ENCODE data around the gene NSUN4.
"Not testable (repeated sequence)": the region's sequence is repeated elsewhere in the genome, so short reads cannot be mapped to it uniquely, and the experiment has no call there.

Gene NSUN4

DNA sequence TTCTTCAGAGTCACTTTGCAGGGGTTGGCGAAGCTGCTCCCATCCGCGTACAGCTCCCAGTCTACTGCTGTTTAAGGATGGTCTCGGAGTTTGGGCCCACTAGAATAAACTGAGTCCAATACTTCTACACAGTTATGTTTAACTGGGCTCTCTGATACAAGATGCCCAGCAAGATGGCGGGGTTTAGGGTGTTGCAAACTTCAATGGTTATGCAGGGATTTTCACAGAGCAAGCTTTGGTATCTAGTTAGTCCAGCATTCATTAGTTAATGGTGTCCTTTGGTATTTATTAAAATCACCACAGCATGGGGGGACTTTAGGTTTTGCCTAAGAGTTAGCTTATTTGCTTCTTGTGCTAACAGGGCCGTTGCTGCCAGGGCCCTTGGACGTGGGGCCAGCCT is 12.4 kb upstream of the NSUN4 start:
- DNase-seq: not testable (repeated sequence)

- not testable (repeated sequence) for DNase-seq
Measured at GRCh38 chr1:46329807-46330206, 10.8 kb upstream of the NSUN4 start.

GRCh38 chr1:46330381-46330780 is 10.2 kb upstream of the NSUN4 start:
- not testable (repeated sequence) for DNase-seq

- not testable (repeated sequence) for DNase-seq
Measured at GRCh38 chr1:46331786-46332540, 8.6 kb upstream of the NSUN4 start.

DNA sequence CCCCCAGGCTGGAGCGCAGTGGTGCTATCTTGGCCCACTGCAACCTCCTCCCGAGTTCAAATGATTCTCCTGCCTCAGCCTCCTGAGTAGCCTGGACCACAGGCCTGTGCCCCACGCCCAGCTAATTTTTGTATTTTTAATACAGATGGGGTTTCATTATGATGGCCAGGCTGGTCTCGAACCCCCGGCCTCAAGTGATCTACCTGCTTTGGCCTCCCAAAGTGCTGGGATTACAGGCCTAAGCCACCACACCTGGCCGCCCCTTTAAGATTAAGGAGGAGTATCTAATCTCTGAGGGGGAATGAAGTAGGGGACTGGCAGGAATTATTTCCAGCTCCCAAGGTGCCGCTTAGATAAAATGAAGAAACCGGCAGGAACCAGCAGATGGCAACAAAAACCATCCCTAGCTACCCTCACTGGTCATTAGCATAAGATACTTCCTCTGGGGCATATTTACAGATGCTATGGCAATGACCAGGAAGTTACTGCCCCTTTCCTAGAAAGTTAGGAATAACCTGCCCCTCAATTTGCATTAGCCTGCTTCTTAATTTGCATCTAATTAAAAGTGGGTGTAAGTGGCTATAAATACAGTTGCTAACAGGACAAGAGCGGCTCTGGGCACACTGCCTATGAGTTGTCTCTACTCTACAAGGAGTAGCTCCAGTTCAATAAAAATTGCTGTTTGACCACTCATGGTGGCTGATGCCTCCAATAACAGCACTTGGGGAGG is 7.1 kb upstream of the NSUN4 start:
- DNase-seq: no peak

GRCh38 chr1:46334030-46334384 is 6.6 kb upstream of the NSUN4 start:
- DNase-seq: no peak

DNA sequence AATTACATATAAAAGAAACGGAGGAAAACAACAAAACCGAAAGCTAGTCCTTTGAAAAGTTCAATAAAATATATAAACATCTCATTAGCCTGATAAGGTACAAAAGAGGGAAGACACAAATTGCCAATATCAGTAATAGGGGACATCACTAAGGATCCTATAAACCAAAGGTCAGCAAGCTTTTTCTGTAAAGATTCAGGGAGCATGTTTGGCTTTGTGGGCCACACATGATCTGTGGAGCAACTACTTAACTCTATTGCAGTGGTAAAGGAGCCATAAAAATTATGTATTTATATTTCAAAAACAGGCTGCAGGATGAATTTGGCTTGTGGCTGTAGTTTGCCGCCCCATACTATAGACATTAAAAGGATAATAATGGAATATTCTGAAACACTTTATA is 5.5 kb upstream of the NSUN4 start:
- no peak for DNase-seq

GRCh38 chr1:46337409-46337808 is 3.2 kb upstream of the NSUN4 start:
- DNase-seq: not testable (repeated sequence)

DNA sequence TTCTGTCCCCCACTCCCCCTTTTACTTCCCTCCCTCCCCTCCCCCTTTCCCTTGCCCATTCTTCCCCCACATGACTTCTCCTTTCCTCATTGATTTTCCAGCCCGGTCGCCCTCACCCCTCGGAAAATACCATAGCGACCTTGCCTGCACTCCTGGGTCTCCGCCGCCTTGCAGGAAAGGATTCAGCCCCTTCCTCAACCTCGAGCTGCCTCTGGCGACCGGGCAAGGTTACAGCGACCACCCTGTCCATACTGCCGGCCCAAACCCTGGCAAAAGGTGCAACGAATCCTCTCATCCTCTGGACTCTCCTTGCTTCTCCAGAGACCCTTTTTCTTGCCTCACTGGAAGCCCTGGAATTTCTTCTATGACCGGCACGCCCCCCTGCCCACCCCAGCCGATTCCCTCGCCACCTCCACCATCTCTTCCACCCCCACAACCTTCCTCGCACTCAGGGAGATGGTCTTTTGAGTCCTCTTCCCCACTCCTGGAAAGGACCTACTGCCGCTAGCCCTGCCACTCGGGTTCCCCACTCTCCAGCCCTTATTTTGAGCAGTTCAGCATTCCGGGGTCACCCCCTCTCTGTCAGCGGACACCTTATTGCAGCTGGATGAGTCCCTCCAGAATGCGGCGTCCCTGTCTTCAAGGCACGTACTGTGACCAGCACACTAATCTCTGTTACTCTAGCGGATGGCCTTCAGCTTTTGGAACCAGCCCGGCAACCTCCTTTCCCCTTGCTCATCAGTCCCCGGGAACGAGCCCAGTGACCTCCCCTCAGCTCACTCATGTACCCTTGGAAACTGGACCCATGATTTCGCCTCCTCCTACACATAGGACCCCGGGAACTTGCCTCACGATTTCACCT is 846 bp downstream of the NSUN4 start:
- no peak for DNase-seq

GRCh38 chr1:46342084-46342656 is 1.6 kb downstream of the NSUN4 start:
- DNase-seq: no peak

- no peak for DNase-seq
Measured at GRCh38 chr1:46342677-46343350, 2.2 kb downstream of the NSUN4 start.

- no peak for DNase-seq
Measured at GRCh38 chr1:46343351-46343695, 2.7 kb downstream of the NSUN4 start.

DNA sequence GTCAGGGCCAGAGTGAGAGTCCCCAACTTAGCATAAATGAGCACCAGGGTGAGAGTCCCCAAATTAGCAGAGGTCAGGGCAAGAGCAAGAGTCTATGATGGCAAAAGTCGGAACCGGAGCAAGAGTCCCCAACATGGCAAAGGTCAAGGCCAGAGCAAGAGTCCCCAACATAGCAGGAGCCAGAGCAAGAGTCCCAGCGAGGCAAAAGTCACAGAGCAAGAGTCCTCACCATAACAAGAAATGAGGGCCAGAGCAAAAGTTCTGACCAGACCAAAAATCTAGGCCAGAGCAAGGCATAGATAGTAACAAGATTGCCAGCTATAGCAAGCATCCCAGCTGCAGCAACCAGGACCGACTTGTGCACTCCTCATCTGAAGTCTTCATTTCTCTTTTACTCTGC is 3.1 kb downstream of the NSUN4 start:
- no peak for DNase-seq

DNA sequence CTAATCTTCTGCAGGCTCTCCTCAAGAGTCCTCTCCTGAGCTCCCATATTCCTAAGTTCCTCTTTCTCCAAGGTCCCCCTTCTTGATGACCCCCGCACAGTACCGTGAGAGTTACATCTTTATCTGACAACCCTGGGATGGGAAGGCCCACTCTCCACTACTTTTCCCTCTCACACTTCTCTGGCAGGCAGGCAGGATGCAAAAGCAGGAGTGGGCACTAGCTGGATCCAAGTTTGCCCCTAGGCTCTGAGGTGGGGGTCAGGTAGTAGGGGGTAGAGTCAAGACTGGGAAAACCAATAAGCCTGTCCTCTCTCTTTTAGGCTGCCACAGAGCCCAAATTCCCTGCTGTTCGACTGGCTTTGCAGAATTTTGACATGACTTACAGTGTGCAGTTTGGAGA is 3.9 kb downstream of the NSUN4 start:
- DNase-seq: no peak

DNA sequence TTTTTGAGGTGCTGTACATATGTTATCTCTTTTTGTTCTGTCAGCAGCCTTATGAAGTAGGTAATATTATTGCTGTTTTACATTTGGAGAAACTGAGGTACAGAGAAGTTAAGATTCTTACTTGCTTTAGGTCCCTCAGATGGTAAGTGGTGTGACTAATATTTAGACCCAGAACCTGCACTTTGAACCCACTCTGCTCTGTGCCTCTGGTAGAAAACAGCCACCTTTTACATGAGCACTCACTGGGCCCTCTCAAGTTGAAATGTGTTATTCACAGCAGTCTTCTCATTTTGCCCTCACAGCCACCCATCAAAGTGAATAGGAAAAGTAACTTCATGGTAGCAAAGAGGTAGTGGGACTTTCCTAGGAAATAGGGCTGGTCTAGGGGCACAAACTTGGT is 4.7 kb downstream of the NSUN4 start:
- DNase-seq: no peak

DNA sequence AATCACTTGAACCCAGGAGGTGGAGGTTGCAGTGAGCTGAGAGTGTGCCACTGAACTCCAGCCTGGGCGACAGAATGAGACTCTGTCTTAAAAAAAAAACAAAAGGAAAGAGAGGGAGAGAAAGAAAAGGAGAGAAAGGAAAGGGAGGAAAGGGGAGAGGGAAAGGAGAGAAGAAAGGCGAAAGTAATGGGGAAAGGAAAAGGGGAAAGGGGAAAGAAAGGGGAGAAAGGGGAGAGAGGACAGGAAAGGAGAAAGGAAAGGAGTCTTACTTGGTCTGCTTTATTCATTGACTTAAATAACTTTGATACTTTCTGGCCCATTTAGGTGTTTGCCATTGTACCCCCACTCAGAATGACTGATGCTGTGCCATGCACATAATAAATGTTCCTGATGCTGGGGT is 11.8 kb downstream of the NSUN4 start:
- no peak for DNase-seq

- DNase-seq: not testable (repeated sequence)
Measured at GRCh38 chr1:46355920-46356319, 15.3 kb downstream of the NSUN4 start.

- DNase-seq: no peak
Measured at GRCh38 chr1:46362158-46362557, 21.6 kb downstream of the NSUN4 start.

- DNase-seq: no peak
Measured at GRCh38 chr1:46363121-46363520, 22.5 kb downstream of the NSUN4 start.

DNA sequence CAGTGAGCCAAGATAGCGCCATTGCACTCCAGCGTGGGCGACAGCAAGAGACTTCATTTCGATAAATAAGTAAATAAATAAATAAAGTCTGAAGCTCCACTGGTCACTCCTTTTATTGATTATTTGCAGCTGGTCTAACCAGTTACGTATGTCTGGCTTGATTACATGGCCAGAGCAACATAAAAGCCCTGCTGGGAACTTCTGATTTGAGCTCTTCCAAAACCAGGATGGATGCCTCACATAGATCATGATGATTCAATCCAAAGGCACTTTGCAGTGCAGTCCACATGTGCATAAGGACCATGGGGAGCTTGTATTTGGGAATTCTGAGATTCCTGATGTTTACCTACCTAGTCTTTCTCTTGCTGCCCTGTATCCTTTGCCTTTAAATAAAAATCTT is 24.0 kb downstream of the NSUN4 start:
- DNase-seq: no peak

DNA sequence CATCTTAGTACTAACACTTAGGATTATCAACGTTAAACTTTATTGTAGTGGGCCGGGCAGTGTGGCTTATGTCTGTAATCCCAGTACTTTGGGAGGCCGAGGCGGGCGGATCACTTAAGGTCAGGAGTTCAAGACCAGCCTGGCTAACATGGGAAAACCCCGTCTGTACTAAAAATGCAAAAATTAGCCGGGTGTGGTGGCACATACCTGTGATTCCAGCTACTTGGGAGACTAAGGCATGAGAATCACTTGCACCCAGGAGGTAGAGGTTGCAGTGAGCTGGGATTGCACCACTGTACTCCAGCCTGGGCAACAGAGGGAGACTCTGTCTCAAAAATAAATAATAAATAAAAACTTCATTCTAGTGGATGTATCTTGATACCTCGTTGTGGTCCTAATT is 25.2 kb downstream of the NSUN4 start:
- DNase-seq: not testable (repeated sequence)

- DNase-seq: no peak
Measured at GRCh38 chr1:46367072-46367471, 26.5 kb downstream of the NSUN4 start.

- DNase-seq: not testable (repeated sequence)
Measured at GRCh38 chr1:46367701-46368100, 27.1 kb downstream of the NSUN4 start.
